ENCODE measurements around the gene ADAMTS6.

ADAMTS6 gene

DNA sequence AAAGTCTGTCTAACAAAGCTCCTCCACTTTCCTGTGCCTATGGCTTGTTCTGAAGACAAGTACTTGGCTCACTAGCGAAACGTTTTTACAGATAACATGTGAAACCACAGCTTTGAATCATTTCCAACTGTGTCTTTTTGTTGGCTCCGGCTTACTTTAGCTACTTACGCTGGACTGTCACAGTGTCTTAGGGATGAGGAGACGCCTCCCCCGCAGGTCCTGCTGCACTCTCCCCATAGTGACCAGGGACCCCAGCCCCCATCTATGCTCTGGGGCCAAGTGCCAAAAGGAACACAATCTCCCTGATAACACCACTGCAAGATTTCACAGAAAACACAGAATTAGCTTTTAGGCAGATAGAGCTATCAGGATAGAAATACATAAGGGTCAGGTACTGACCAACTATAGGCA is 219.1 kb downstream of the ADAMTS6 start:
- Histone ChIP-seq H2AFZ (ENCODE audit: low read depth, low read length, severe bottlenecking) (no peak overlapping the region), H3F3A (ENCODE audit: insufficient read depth) (no peaks in the 10 kb centered on the region), H3K9ac (ENCODE audit: low read length) (no peak overlapping the region)

DNA sequence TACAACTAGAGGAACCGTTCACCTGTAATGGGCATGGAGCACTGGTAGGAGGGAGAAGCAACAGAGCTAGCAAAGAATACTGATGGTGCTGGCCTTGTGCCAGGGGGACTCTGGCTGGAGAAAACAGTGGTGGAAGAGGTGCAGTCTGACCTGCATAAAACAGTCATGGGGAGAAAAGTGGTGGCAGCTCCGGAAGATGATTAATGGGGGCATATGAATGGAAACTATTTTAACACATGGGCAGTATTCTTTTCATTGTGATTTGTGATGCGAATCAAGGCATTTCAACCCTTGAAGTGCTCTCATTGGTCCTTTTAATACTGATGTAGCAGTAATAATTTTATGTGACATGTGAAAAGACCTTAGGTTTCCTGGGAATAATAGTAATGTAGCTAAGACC is 219.6 kb downstream of the ADAMTS6 start:
- H3K27me3 ChIP-seq (ENCODE audit: low read length), result no peaks in the 10 kb centered on the region
- TF ChIP-seq, protein P1, sequence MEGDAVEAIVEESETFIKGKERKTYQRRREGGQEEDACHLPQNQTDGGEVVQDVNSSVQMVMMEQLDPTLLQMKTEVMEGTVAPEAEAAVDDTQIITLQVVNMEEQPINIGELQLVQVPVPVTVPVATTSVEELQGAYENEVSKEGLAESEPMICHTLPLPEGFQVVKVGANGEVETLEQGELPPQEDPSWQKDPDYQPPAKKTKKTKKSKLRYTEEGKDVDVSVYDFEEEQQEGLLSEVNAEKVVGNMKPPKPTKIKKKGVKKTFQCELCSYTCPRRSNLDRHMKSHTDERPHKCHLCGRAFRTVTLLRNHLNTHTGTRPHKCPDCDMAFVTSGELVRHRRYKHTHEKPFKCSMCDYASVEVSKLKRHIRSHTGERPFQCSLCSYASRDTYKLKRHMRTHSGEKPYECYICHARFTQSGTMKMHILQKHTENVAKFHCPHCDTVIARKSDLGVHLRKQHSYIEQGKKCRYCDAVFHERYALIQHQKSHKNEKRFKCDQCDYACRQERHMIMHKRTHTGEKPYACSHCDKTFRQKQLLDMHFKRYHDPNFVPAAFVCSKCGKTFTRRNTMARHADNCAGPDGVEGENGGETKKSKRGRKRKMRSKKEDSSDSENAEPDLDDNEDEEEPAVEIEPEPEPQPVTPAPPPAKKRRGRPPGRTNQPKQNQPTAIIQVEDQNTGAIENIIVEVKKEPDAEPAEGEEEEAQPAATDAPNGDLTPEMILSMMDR (IDR thresholded peaks at IDR 0.05; ENCODE audit: insufficient read depth, low read length, poor library complexity, severe bottlenecking), result no peak
- no peak for TF ChIP-seq EZH2phosphoT487 (conservative IDR thresholded peaks at IDR 0.05; ENCODE audit: low read length)
- H3K9me3 ChIP-seq (ENCODE audit: insufficient read depth, low read length), result no peaks in the 10 kb centered on the region
- H3K9me2 ChIP-seq (replicated peaks; ENCODE audit: insufficient read depth, low read length), result no peaks in the 10 kb centered on the region
- no peaks in the 10 kb centered on the region for H3F3A ChIP-seq (ENCODE audit: insufficient read depth)
- no peak overlapping the region for H3K4me2 ChIP-seq (ENCODE audit: low read depth, low read length, poor library complexity, severe bottlenecking)
- no peaks in the 10 kb centered on the region for H3K79me2 ChIP-seq (ENCODE audit: insufficient read depth, low read length)
- H2AFZ ChIP-seq (ENCODE audit: low read depth, low read length, severe bottlenecking), result no peak overlapping the region
- no peak overlapping the region for H3K9ac ChIP-seq (ENCODE audit: low read length)
- H3K27ac ChIP-seq (ENCODE audit: low read depth, low read length), result no peak overlapping the region
- H4K20me1 ChIP-seq (ENCODE audit: low read depth, low read length), result no peaks in the 10 kb centered on the region
- no peaks in the 10 kb centered on the region for H3K36me3 ChIP-seq (ENCODE audit: low read length)
- H3K4me3 ChIP-seq (ENCODE audit: insufficient read depth, low read length, poor library complexity, severe bottlenecking), result no peak overlapping the region

More for the DNA sequence above, 219.1 kb downstream of the ADAMTS6 start:
- no peak for TF ChIP-seq EZH2phosphoT487 (conservative IDR thresholded peaks at IDR 0.05; ENCODE audit: low read length)
- TF ChIP-seq, protein P1 (IDR thresholded peaks at IDR 0.05; ENCODE audit: insufficient read depth, low read length, poor library complexity, severe bottlenecking), result no peak
- H3K27me3 ChIP-seq (ENCODE audit: low read length), result no peaks in the 10 kb centered on the region
- no peak overlapping the region for H3K4me3 ChIP-seq (ENCODE audit: insufficient read depth, low read length, poor library complexity, severe bottlenecking)
- H4K20me1 ChIP-seq (ENCODE audit: low read depth, low read length), result no peaks in the 10 kb centered on the region
- no peak overlapping the region for H3K27ac ChIP-seq (ENCODE audit: low read depth, low read length)
- no peak overlapping the region for H3K4me2 ChIP-seq (ENCODE audit: low read depth, low read length, poor library complexity, severe bottlenecking)
- no peaks in the 10 kb centered on the region for H3K79me2 ChIP-seq (ENCODE audit: insufficient read depth, low read length)
- H3K9me3 ChIP-seq (ENCODE audit: insufficient read depth, low read length), result no peaks in the 10 kb centered on the region
- H3K36me3 ChIP-seq (ENCODE audit: low read length), result no peaks in the 10 kb centered on the region
- H3K9me2 ChIP-seq (replicated peaks; ENCODE audit: insufficient read depth, low read length), result no peaks in the 10 kb centered on the region

GRCh38 chr5:65261499-65261898 is 220.2 kb downstream of the ADAMTS6 start:
- Histone ChIP-seq H3K9me2 (replicated peaks; ENCODE audit: insufficient read depth, low read length) (no peaks in the 10 kb centered on the region), H3K79me2 (ENCODE audit: insufficient read depth, low read length) (no peaks in the 10 kb centered on the region), H3K9me3 (ENCODE audit: insufficient read depth, low read length) (no peaks in the 10 kb centered on the region), H3F3A (ENCODE audit: insufficient read depth) (no peaks in the 10 kb centered on the region), H4K20me1 (ENCODE audit: low read depth, low read length) (no peaks in the 10 kb centered on the region), H3K27me3 (ENCODE audit: low read length) (no peaks in the 10 kb centered on the region), H3K4me2 (ENCODE audit: low read depth, low read length, poor library complexity, severe bottlenecking) (no peak overlapping the region), H3K36me3 (ENCODE audit: low read length) (no peaks in the 10 kb centered on the region), H2AFZ (ENCODE audit: low read depth, low read length, severe bottlenecking) (no peak overlapping the region), H3K27ac (ENCODE audit: low read depth, low read length) (no peak overlapping the region), H3K4me3 (ENCODE audit: insufficient read depth, low read length, poor library complexity, severe bottlenecking) (no peak overlapping the region), H3K9ac (ENCODE audit: low read length) (no peak overlapping the region)
- TF ChIP-seq, protein P1 (IDR thresholded peaks at IDR 0.05; ENCODE audit: insufficient read depth, low read length, poor library complexity, severe bottlenecking), result no peak
- TF ChIP-seq EZH2phosphoT487 (conservative IDR thresholded peaks at IDR 0.05; ENCODE audit: low read length), result no peak

Measured in SU-DHL-6 (cell line).